Endothelial cell of umbilical vein (primary cell): ENCODE results near the gene MALRD1. TPM values are rescaled to one million over a fixed set of nuclear protein-coding genes. Genes with fewer than 3 reads are reported as not detected.

Source experiments
- BruUV-seq: library from RNA; stranded (reverse); fragments of 400-500 nt; replicated peaks from 2 replicates; lab custom pipeline; 2021; lab: Mats Ljungman, UMichigan
- CTCF ChIA-PET: fragments of 300-600, 350-600 bp; sonication (Branson Sonifier 250); formaldehyde crosslinking; loops from one replicate; lab custom pipeline; 2021; ENCODE audit warnings: antibody characterized with exemption, inconsistent platforms; lab: Charles Lee
- POLR2A ChIA-PET: fragments of 300-600, 350-600 bp; sonication (Branson Sonifier 250); formaldehyde crosslinking; loops from one replicate; lab custom pipeline; 2021; ENCODE audit warnings: antibody characterized with exemption, inconsistent platforms; lab: Charles Lee
- DNase-seq: peaks from one replicate; pipeline ENCODE4 v3.0.0-alpha.2; 2011; ENCODE audit warnings: low read depth, low spot score
- FAIRE-seq: peaks from 2 replicates; lab custom pipeline; 2011; peaks lifted over from hg19 to GRCh38; lab: Jason Lieb, UNC
- H2AFZ ChIP-seq: 2 replicates; pipeline ENCODE4 v1.6.0; 2012; ENCODE audit warnings: low read depth, low read length, control low read depth, inconsistent platforms
- H3K27ac ChIP-seq: 2 replicates; pipeline ENCODE4 v1.5.1; 2011; ENCODE audit warnings: low read depth, mild to moderate bottlenecking, control low read depth, low read length, moderate library complexity; ENCODE audit not compliant: insufficient read depth
- H3K27me3 ChIP-seq, 2 experiments: 2 replicates each; pipeline versions ENCODE4 v1.6.0 to v1.6.1; 2011; ENCODE audit warnings: low read length in 2 of 2, mixed read lengths in 1 of 2; ENCODE audit not compliant: control insufficient read depth in 2 of 2, insufficient read depth in 2 of 2
- H3K36me3 ChIP-seq, 2 experiments: 2 replicates in 1 of 2; 3 replicates in 1 of 2; pipeline ENCODE4 v1.5.1; 2011; ENCODE audit warnings: low read length in 2 of 2, mild to moderate bottlenecking in 1 of 2, moderate library complexity in 1 of 2; ENCODE audit not compliant: control insufficient read depth in 2 of 2, insufficient read depth in 2 of 2; ENCODE audit errors: extremely low read depth in 1 of 2
- H3K4me1 ChIP-seq: 3 replicates; pipeline ENCODE4 v1.5.1; 2011; ENCODE audit warnings: mild to moderate bottlenecking, low read length; ENCODE audit not compliant: control insufficient read depth, insufficient read depth; ENCODE audit errors: extremely low read depth
- H3K4me2 ChIP-seq: 2 replicates; pipeline ENCODE4 v1.6.1; 2011; ENCODE audit warnings: low read length, control low read depth, mixed read lengths; ENCODE audit not compliant: insufficient read depth
- H3K4me3 ChIP-seq, 3 experiments: fragments of 200-600 bp in 1 of 3; sonication (generic), shearing (Covaris generic) in 1 of 3; replicated peaks in 1 of 3; 2 replicates each; pipeline ENCODE4 v1.5.1; 2011 to 2016; ENCODE audit warnings: control low read depth in 3 of 3, low read length in 3 of 3, mild to moderate bottlenecking in 2 of 3, inconsistent platforms in 1 of 3, low read depth in 1 of 3, moderate library complexity in 1 of 3; ENCODE audit not compliant: insufficient read depth in 1 of 3
- H3K79me2 ChIP-seq: 2 replicates; pipeline ENCODE4 v1.6.0; 2012; ENCODE audit warnings: low read length, inconsistent platforms; ENCODE audit not compliant: control insufficient read depth, insufficient read depth
- H3K9ac ChIP-seq: replicated peaks from 2 replicates; pipeline ENCODE3; 2011; ENCODE audit warnings: low read length, control low read depth; ENCODE audit not compliant: insufficient read depth; ENCODE audit errors: extremely low read depth
- H3K9me1 ChIP-seq: replicated peaks from 3 replicates; pipeline ENCODE4 v1.6.0; 2011; ENCODE audit warnings: mild to moderate bottlenecking, low read length; ENCODE audit not compliant: control insufficient read depth, insufficient read depth; ENCODE audit errors: extremely low read depth
- H3K9me3 ChIP-seq: replicated peaks from 2 replicates; pipeline ENCODE4 v1.5.1; 2012; ENCODE audit warnings: low read length, inconsistent platforms; ENCODE audit not compliant: control insufficient read depth, insufficient read depth
- H4K20me1 ChIP-seq: replicated peaks from 2 replicates; pipeline ENCODE3; 2011; ENCODE audit warnings: mild to moderate bottlenecking, low read length; ENCODE audit not compliant: control insufficient read depth, insufficient read depth; ENCODE audit errors: extremely low read depth
- CTCF ChIP-seq, 2 donors: IDR thresholded peaks; 1 replicate in 1 of 2; 2 replicates in 1 of 2; pipeline ENCODE4 v1.5.1; 2011; ENCODE audit warnings: low read length in 2 of 2, mild to moderate bottlenecking in 2 of 2, moderate library complexity in 2 of 2, control low read depth in 1 of 2, inconsistent platforms in 1 of 2, low read depth in 1 of 2; ENCODE audit not compliant: insufficient read depth in 1 of 2; ENCODE audit errors: extremely low read depth in 1 of 2
- EZH2 ChIP-seq: IDR thresholded peaks from 2 replicates; pipeline ENCODE4 v1.6.1; 2012; ENCODE audit warnings: borderline replicate concordance, low read depth, mild to moderate bottlenecking, moderate library complexity, low read length, inconsistent platforms; ENCODE audit not compliant: severe bottlenecking
- FOS ChIP-seq: IDR thresholded peaks from 2 replicates; pipeline ENCODE4 v1.6.1; 2011; ENCODE audit warnings: mild to moderate bottlenecking, low read length, moderate library complexity, borderline replicate concordance; ENCODE audit not compliant: insufficient read depth
- GATA2 ChIP-seq: IDR thresholded peaks from 2 replicates; pipeline ENCODE4 v1.7.0; 2011; ENCODE audit warnings: low read depth, mild to moderate bottlenecking, moderate library complexity, mixed read lengths, low read length; ENCODE audit not compliant: insufficient read length, insufficient read depth
- JUN ChIP-seq: IDR thresholded peaks from 2 replicates; pipeline ENCODE4 v1.6.1; 2011; ENCODE audit warnings: borderline replicate concordance, low read depth; ENCODE audit not compliant: insufficient read length, insufficient read depth
- MYC ChIP-seq: IDR thresholded peaks from one replicate; pipeline ENCODE4 v1.6.1; 2011; ENCODE audit warnings: mild to moderate bottlenecking, low read depth, low read length
- POLR2A ChIP-seq: IDR thresholded peaks from 2 replicates; pipeline ENCODE4 v1.6.1; 2012; ENCODE audit warnings: low read depth, mild to moderate bottlenecking, control low read depth, low read length
- POLR2AphosphoS5 ChIP-seq: IDR thresholded peaks from 2 replicates; pipeline ENCODE4 v1.6.1; 2012; ENCODE audit warnings: low read depth, mild to moderate bottlenecking, control low read depth, low read length, moderate library complexity; ENCODE audit not compliant: insufficient read depth
- dilution Hi-C: fragments of 300-500 bp; cut with MboI; formaldehyde crosslinking; loops from one replicate; pipeline ENCODE4 v1.15.0; 2019; ENCODE audit warnings: low sequenced_read_pairs; ENCODE audit not compliant: extremely low pct_ligation_motif_present
- intact Hi-C: fragments of 100-400 bp; cut with micrococcal nuclease; formaldehyde crosslinking; loops from one replicate; pipeline ENCODE4 v1.10.0; 2022
- polyA plus RNA-seq, 4 experiments: library from polyadenylated mRNA; depleted of rRNA in 3 of 4; stranded (reverse) in 3 of 4; unstranded in 1 of 4; fragments of >200 nt; gene quantifications; 2 replicates each; pipeline versions ENCODE4 v1.2.1 to v1.2.3, GENCODE V29; 2011 to 2012; ENCODE audit warnings: missing spikeins in 1 of 4
- total RNA-seq: library from RNA; stranded (reverse); gene quantifications from 2 replicates; pipeline ENCODE4 v1.2.3, GENCODE V29; 2021
- TF ChIP-seq, protein P1 (sequence below): IDR thresholded peaks from 2 replicates; pipeline ENCODE4 v1.6.1; 2011; ENCODE audit not compliant: insufficient read depth, insufficient read length

The MALRD1 gene
- total and polyA plus RNA-seq, 2 donors (not counting 3 experiments of a cell fraction or from before 2014, with no cell fraction given) = not detected

- Histone ChIP-seq H3K36me3 (no peaks in the 10 kb centered on the region), H3K27me3 (no peaks in the 10 kb centered on the region), H3K4me3 (no peak overlapping the region), H3K79me2 (no peaks in the 10 kb centered on the region), H2AFZ (no peak overlapping the region), H3K9me3 (peaks cover 3% of the 10 kb centered on the region), H3K9me1 (no peaks in the 10 kb centered on the region), H4K20me1 (no peaks in the 10 kb centered on the region), H3K9ac (no peak overlapping the region), H3K4me1 (no peaks in the 10 kb centered on the region), H3K4me2 (no peak overlapping the region), H3K27ac (no peak overlapping the region)
- ChIA-PET CTCF (no interaction called here), POLR2A (no interaction called here)
- DNase-seq = no peak
- BruUV-seq = no TSS peak
- dilution Hi-C loops = no loop called here
- intact Hi-C loops = no loop called here
- TF ChIP-seq, protein P1, sequence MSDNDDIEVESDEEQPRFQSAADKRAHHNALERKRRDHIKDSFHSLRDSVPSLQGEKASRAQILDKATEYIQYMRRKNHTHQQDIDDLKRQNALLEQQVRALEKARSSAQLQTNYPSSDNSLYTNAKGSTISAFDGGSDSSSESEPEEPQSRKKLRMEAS = no peak
- TF ChIP-seq FOS (no peak), CTCF (IDR thresholded peaks at IDR 0.05; ENCODE audit: extremely low read depth in 1 of 2, insufficient read depth in 1 of 2, low read depth in 1 of 2, low read length in 2 of 2) (no peak), JUN (no peak), POLR2A (no peak), MYC (no peak), GATA2 (no peak), EZH2 (no peak), POLR2AphosphoS5 (no peak)
- FAIRE-seq = no peak
Measured at GRCh38 chr10:19497026-19497425, 448.4 kb downstream of the MALRD1 start.
